K562 (cell line): ENCODE results near the gene CEACAM18. TPM values are rescaled to one million over a fixed set of nuclear protein-coding genes. Genes with fewer than 3 reads are reported as not detected.

ENCODE experiments used
- ATF4 ChIP-seq: fragments of 450-650 bp; formaldehyde crosslinking; IDR thresholded peaks from 2 replicates; pipeline ENCODE4 v1.4.0; 2022; ENCODE audit warnings: mild to moderate bottlenecking, moderate library complexity
- CHD7 ChIP-seq: fragments of 200-600 bp; sonication (generic); IDR thresholded peaks from one replicate; pipeline ENCODE4 v1.6.1; 2012; ENCODE audit warnings: mild to moderate bottlenecking, low read depth, low read length, inconsistent platforms
- ETS2 ChIP-seq: IDR thresholded peaks from 2 replicates; pipeline ENCODE4 v1.6.1; 2016; ENCODE audit warnings: borderline replicate concordance, missing genetic modification characterization, mild to moderate bottlenecking, moderate library complexity, missing compliant biosample characterization; ENCODE audit not compliant: poor library complexity, severe bottlenecking
- IFI16 ChIP-seq: fragments of 250-450 bp; sonication (Bioruptor Pico); IDR thresholded peaks from 2 replicates; pipeline ENCODE4 v2.1.2; 2022; ENCODE audit warnings: mild to moderate bottlenecking, inconsistent platforms
- KDM1A ChIP-seq, 2 experiments: fragments of 450-650 bp; IDR thresholded peaks; 2 replicates each; pipeline ENCODE4 v1.6.1; 2016; ENCODE audit warnings: mild to moderate bottlenecking in 2 of 2
- PBX2 ChIP-seq, 2 experiments: IDR thresholded peaks in 1 of 2; conservative IDR thresholded peaks in 1 of 2; 2 replicates each; pipeline ENCODE4 v1.6.1; 2016; ENCODE audit warnings: low read depth in 2 of 2, mild to moderate bottlenecking in 1 of 2, missing compliant biosample characterization in 1 of 2, missing genetic modification characterization in 1 of 2, moderate library complexity in 1 of 2
- RAD21 ChIP-seq, 2 experiments: fragments of 250-450 bp in 1 of 2; fragments of 450-650 bp in 1 of 2; sonication (Bioruptor Pico) in 1 of 2; formaldehyde crosslinking in 1 of 2; IDR thresholded peaks in 1 of 2; conservative IDR thresholded peaks in 1 of 2; 2 replicates each; pipeline versions ENCODE4 v1.4.0 to v1.8.0; 2020 to 2022; ENCODE audit warnings: mild to moderate bottlenecking in 2 of 2, moderate library complexity in 1 of 2
- SRSF9 ChIP-seq: fragments of 200-400 bp; formaldehyde crosslinking; IDR thresholded peaks from 2 replicates; pipeline ENCODE4 v1.6.1; 2017; ENCODE audit warnings: low read depth, low read length, borderline replicate concordance
- THRB ChIP-seq: fragments of 450-650 bp; formaldehyde crosslinking; conservative IDR thresholded peaks from 2 replicates; pipeline ENCODE4 v1.4.0; 2022; ENCODE audit warnings: mild to moderate bottlenecking, missing genetic modification characterization
- polyA plus RNA-seq, 8 experiments: library from polyadenylated mRNA; depleted of rRNA in 4 of 8; stranded (reverse) in 5 of 8; unstranded in 3 of 8; fragments of >200 nt; fragmentation: Nextera tagmentation in 2 of 8; fragmentation: Illumina TruSeq in 1 of 8; extraction: Ambion mirVana in 2 of 8; extraction: Trizol in 1 of 8; gene quantifications; 2 replicates each; pipeline versions ENCODE4 v1.2.1 to v1.2.3, GENCODE V29; 2011 to 2014; ENCODE audit warnings: inconsistent platforms in 1 of 8, missing spikeins in 1 of 8
- total RNA-seq, 7 experiments: library from RNA; depleted of rRNA in 6 of 7; stranded (reverse); fragments of >200 nt in 6 of 7; fragmentation: Illumina TruSeq in 2 of 7; extraction: Trizol in 2 of 7; gene quantifications; 2 replicates each; pipeline versions ENCODE4 v1.2.1 to v1.2.3, GENCODE V29; 2011 to 2021; ENCODE audit warnings: low replicate concordance in 1 of 7

Gene CEACAM18
- total and polyA plus RNA-seq, 9 of the 15 experiments (the other 6 are each of a cell fraction or from before 2014, with no cell fraction given), result 0.08 to 0.24 (median 0.15) TPM; not detected in 3

GRCh38 chr19:51480590-51480989 is 2.3 kb downstream of the CEACAM18 start (continued):
- TF ChIP-seq RAD21 (CRISPR knock-in tag; conservative IDR thresholded peaks at IDR 0.05 in 1 of 2, IDR thresholded peaks at IDR 0.05 in 1 of 2) (0 out of 4 replicates have a peak, but pooled peaks of 1 of the 2 experiments have one; percentile 20), CHD7 (no peak), THRB (CRISPR knock-in tag) (0 out of 2 replicates have a peak, but pooled peaks have one; percentile 76), PBX2 (CRISPR knock-in tag; IDR thresholded peaks at IDR 0.05; ENCODE audit: low read depth) (no peak), PBX2 (tag; conservative IDR thresholded peaks at IDR 0.05; ENCODE audit: low read depth) (no peak), SRSF9 (no peak), KDM1A (IDR thresholded peaks at IDR 0.05) (peak in 1 of 2 experiments; percentile 43; a peak in 1 of 4 replicates), ETS2 (no peak), IFI16 (CRISPR knock-in tag) (no peak), ATF4 (no peak)
